DND-41 (cell line): ENCODE data around the gene MICAL2.

Source experiments
- ATAC-seq: fragments of 200-7000 bp; cut with Tn5 transposase; 3 replicates; pipeline ENCODE4 v1.9.1; 2021; ENCODE audit warnings: low read depth; ENCODE audit not compliant: insufficient read depth
- DNase-seq: peaks from one replicate; pipeline ENCODE4 v3.0.0-alpha.2; 2020
- H2AFZ ChIP-seq: 2 replicates; pipeline ENCODE4 v1.6.0; 2012; ENCODE audit warnings: low read depth, low read length
- H3K27ac ChIP-seq: 2 replicates; pipeline ENCODE4 v1.5.1; 2012; ENCODE audit warnings: low read length, inconsistent platforms
- H3K27me3 ChIP-seq: fragments of 200-600 bp; sonication (generic); 2 replicates; pipeline ENCODE4 v1.6.0; 2012; ENCODE audit warnings: low read length, mild to moderate bottlenecking, inconsistent platforms; ENCODE audit not compliant: insufficient read depth, poor library complexity
- H3K36me3 ChIP-seq: 2 replicates; pipeline ENCODE4 v1.5.1; 2012; ENCODE audit warnings: low read length, inconsistent platforms; ENCODE audit not compliant: insufficient read depth
- H3K4me1 ChIP-seq: 2 replicates; pipeline ENCODE4 v1.5.1; 2012; ENCODE audit warnings: mild to moderate bottlenecking, low read length; ENCODE audit not compliant: insufficient read depth
- H3K4me2 ChIP-seq: 2 replicates; pipeline ENCODE4 v1.6.0; 2012; ENCODE audit warnings: mild to moderate bottlenecking, moderate library complexity, low read length, inconsistent platforms; ENCODE audit not compliant: insufficient read depth
- H3K4me3 ChIP-seq, 2 experiments: fragments of 200-600 bp in 1 of 2; shearing (Covaris generic) in 1 of 2; 2 replicates each; pipeline ENCODE4 v1.5.1; 2012 to 2016; ENCODE audit warnings: inconsistent platforms in 2 of 2, low read length in 2 of 2, mild to moderate bottlenecking in 2 of 2, low read depth in 1 of 2, moderate library complexity in 1 of 2
- H3K79me2 ChIP-seq: 2 replicates; pipeline ENCODE4 v1.6.0; 2012; ENCODE audit warnings: low read length, inconsistent platforms; ENCODE audit not compliant: insufficient read depth
- H3K9ac ChIP-seq: 2 replicates; pipeline ENCODE4 v1.6.0; 2012; ENCODE audit warnings: low read depth, mild to moderate bottlenecking, inconsistent platforms, low read length, moderate library complexity
- H3K9me3 ChIP-seq: 2 replicates; pipeline ENCODE4 v1.5.1; 2012; ENCODE audit warnings: low read length, moderate library complexity, mild to moderate bottlenecking, inconsistent platforms; ENCODE audit not compliant: insufficient read depth, severe bottlenecking
- H4K20me1 ChIP-seq: 2 replicates; pipeline ENCODE4 v1.6.0; 2012; ENCODE audit warnings: low read length; ENCODE audit not compliant: insufficient read depth
- EZH2 ChIP-seq: IDR thresholded peaks from 3 replicates; pipeline ENCODE4 v1.6.1; 2012; ENCODE audit warnings: borderline replicate concordance, low read depth, mild to moderate bottlenecking, moderate library complexity, low read length, inconsistent platforms; ENCODE audit not compliant: severe bottlenecking
- TF ChIP-seq, protein P1 (sequence below): IDR thresholded peaks from 2 replicates; pipeline ENCODE4 v1.5.1; 2012; ENCODE audit warnings: borderline replicate concordance, low read length, moderate library complexity, mild to moderate bottlenecking; ENCODE audit not compliant: poor library complexity, severe bottlenecking; ENCODE audit errors: extremely low read depth

MICAL2 gene

DNA sequence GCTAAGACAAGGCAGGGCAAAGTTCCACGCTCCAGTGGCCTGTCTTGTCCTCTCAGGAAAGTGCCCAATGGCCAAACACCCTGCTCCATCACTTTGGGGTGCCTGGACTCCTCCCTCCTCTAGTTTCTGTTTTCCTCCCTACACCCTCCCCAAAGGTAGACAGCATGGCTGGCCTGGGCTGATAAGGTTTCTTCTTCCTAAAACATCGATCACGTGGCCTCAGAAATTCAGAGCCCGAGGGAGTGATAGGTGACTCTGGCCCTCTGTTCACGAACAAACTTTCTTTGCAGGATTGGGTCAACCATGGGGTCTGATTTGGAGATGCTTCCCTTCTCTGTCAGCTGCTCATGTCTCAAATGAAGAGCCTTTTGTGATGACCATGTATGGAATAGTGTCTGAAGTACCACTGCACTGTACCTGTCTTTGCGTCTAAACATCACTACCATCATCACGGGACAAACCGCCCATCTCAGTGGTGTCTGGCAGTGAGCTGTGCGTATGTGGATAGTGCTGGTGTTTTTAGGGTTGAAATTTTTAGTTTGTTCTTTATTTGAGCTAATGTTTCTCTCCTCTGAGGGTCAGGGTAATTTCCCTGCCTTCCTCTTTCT is 6.1 kb downstream of the MICAL2 start:
- Histone ChIP-seq H3K36me3 (no peaks in the 10 kb centered on the region), H2AFZ (no peak overlapping the region), H3K27me3 (no peaks in the 10 kb centered on the region), H3K4me3 (no peak overlapping the region), H3K9ac (no peak overlapping the region), H3K4me2 (no peak overlapping the region), H3K4me1 (no peaks in the 10 kb centered on the region), H4K20me1 (no peaks in the 10 kb centered on the region), H3K9me3 (no peaks in the 10 kb centered on the region), H3K27ac (no peak overlapping the region), H3K79me2 (no peaks in the 10 kb centered on the region)
- no peak for ATAC-seq
- TF ChIP-seq, protein P1, sequence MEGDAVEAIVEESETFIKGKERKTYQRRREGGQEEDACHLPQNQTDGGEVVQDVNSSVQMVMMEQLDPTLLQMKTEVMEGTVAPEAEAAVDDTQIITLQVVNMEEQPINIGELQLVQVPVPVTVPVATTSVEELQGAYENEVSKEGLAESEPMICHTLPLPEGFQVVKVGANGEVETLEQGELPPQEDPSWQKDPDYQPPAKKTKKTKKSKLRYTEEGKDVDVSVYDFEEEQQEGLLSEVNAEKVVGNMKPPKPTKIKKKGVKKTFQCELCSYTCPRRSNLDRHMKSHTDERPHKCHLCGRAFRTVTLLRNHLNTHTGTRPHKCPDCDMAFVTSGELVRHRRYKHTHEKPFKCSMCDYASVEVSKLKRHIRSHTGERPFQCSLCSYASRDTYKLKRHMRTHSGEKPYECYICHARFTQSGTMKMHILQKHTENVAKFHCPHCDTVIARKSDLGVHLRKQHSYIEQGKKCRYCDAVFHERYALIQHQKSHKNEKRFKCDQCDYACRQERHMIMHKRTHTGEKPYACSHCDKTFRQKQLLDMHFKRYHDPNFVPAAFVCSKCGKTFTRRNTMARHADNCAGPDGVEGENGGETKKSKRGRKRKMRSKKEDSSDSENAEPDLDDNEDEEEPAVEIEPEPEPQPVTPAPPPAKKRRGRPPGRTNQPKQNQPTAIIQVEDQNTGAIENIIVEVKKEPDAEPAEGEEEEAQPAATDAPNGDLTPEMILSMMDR: no peak
- TF ChIP-seq EZH2: no peak
- DNase-seq: no peak

DNA sequence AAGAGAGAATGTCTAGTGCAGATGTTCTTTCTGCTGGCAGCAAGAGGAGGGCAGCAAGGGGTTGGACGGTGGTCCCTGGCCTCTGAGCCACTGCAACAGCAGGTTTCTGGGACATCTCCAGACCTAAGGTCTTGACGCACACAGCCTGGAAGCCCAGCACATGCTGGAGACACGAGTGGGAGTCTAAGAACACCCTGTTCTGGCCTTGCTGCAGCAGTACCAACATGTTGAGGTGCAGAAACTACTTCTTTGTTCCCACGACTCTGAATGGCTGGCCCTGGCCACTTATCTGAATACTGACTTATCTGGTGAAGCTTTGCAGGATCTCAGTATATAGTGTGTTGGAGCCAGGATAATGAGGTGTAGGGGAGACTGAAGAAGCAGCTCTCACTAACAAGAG is 6.8 kb downstream of the MICAL2 start:
- H3K9me3 ChIP-seq: no peaks in the 10 kb centered on the region
- H3K79me2 ChIP-seq: no peaks in the 10 kb centered on the region
- ATAC-seq: no peak
- no peaks in the 10 kb centered on the region for H3K27me3 ChIP-seq
- H3K4me1 ChIP-seq: no peaks in the 10 kb centered on the region
- H4K20me1 ChIP-seq: no peaks in the 10 kb centered on the region
- H3K4me3 ChIP-seq: no peak overlapping the region
- H3K9ac ChIP-seq: no peak overlapping the region
- no peak for TF ChIP-seq EZH2
- TF ChIP-seq, protein P1: no peak
- H3K36me3 ChIP-seq: no peaks in the 10 kb centered on the region
- no peak overlapping the region for H2AFZ ChIP-seq
- no peak overlapping the region for H3K4me2 ChIP-seq
- DNase-seq: no peak
- no peak overlapping the region for H3K27ac ChIP-seq

DNA sequence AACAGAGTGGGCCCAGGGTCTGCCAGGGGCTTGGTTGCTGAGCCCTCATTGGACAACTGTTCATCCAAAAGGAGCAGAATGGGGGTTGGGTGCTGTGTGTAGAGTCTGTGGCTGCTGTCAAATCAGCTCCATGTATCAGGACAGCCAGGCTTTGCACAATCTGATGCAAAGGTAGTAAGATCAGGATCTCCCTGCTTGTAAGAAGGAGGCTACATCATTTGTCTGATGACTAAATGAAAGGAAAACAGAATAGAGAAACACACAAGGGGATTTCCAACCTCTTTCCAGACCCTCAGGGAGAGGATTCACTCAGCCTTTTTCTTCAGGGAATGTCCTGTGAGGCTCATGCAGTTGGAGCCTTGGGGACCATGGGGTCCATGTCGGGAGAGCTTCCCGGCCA is 7.2 kb downstream of the MICAL2 start:
- no peak overlapping the region for H3K27ac ChIP-seq
- no peak overlapping the region for H2AFZ ChIP-seq
- no peak overlapping the region for H3K4me3 ChIP-seq
- TF ChIP-seq EZH2: no peak
- TF ChIP-seq, protein P1: no peak
- H3K27me3 ChIP-seq: no peaks in the 10 kb centered on the region
- ATAC-seq (no peak), DNase-seq (no peak)
- no peaks in the 10 kb centered on the region for H4K20me1 ChIP-seq
- H3K4me1 ChIP-seq: no peaks in the 10 kb centered on the region
- no peaks in the 10 kb centered on the region for H3K9me3 ChIP-seq
- no peaks in the 10 kb centered on the region for H3K79me2 ChIP-seq
- H3K9ac ChIP-seq: no peak overlapping the region
- no peak overlapping the region for H3K4me2 ChIP-seq
- H3K36me3 ChIP-seq: no peaks in the 10 kb centered on the region
